Measurements from ENCODE around the gene NR3C1.

NR3C1 gene

GRCh38 chr5:143347698-143348344 is 55.7 kb downstream of the NR3C1 start:
- no peak for DNase-seq (ENCODE audit: low spot score)
- no peak for TF ChIP-seq CTCF (IDR thresholded peaks at IDR 0.05; ENCODE audit: extremely low read depth, missing control alignments)

- no peak for DNase-seq (ENCODE audit: low spot score)
- TF ChIP-seq CTCF (IDR thresholded peaks at IDR 0.05; ENCODE audit: extremely low read depth, missing control alignments), result no peak
Measured at GRCh38 chr5:143347046-143347445, 56.4 kb downstream of the NR3C1 start.

- no peak for DNase-seq (ENCODE audit: low spot score)
- no peak for TF ChIP-seq CTCF (IDR thresholded peaks at IDR 0.05; ENCODE audit: extremely low read depth, missing control alignments)
Measured at GRCh38 chr5:143345671-143346440, 57.6 kb downstream of the NR3C1 start.

- no peak for DNase-seq (ENCODE audit: low spot score)
- no peak for TF ChIP-seq CTCF (IDR thresholded peaks at IDR 0.05; ENCODE audit: extremely low read depth, missing control alignments)
Measured at GRCh38 chr5:143343042-143343441, 60.4 kb downstream of the NR3C1 start.

- DNase-seq (ENCODE audit: low spot score), result no peak
- TF ChIP-seq CTCF (IDR thresholded peaks at IDR 0.05; ENCODE audit: extremely low read depth, missing control alignments), result no peak
Measured at GRCh38 chr5:143342607-143343006, 60.9 kb downstream of the NR3C1 start.

- no peak for DNase-seq (ENCODE audit: low spot score)
- no peak for TF ChIP-seq CTCF (IDR thresholded peaks at IDR 0.05; ENCODE audit: extremely low read depth, missing control alignments)
Measured at GRCh38 chr5:143341807-143342570, 61.5 kb downstream of the NR3C1 start.
